ENCODE data around the gene DTX3.

GRCh38 chr12:57640175-57641042, 35.8 kb downstream of the DTX3 start:
- TF ChIP-seq POLR2A (IDR thresholded peaks at IDR 0.05; ENCODE audit: low read length): no peak
- TF ChIP-seq GATA1 (IDR thresholded peaks at IDR 0.05; ENCODE audit: low read depth, low read length): no peak
